ENCODE measurements around the gene UBE2G1.

UBE2G1 gene

GRCh38 chr17:4246674-4247073 is 119.8 kb downstream of the UBE2G1 start:
- Histone ChIP-seq H3K4me2 (ENCODE audit: insufficient read depth, low read length) (no peak overlapping the region), H2AFZ (ENCODE audit: low read depth, low read length) (no peak overlapping the region), H3K9ac (ENCODE audit: low read depth, low read length) (no peak overlapping the region), H3K27ac (ENCODE audit: low read length) (no peak overlapping the region), H3K9me3 (ENCODE audit: insufficient read depth, low read length, severe bottlenecking) (no peaks in the 10 kb centered on the region), H3K27me3 (ENCODE audit: insufficient read depth, low read length, poor library complexity) (no peaks in the 10 kb centered on the region), H3K36me3 (ENCODE audit: insufficient read depth, low read length) (peaks cover 37% of the 10 kb centered on the region), H3K79me2 (ENCODE audit: insufficient read depth, low read length) (peaks cover 95% of the 10 kb centered on the region), H3K4me3 (ENCODE audit: low read depth in 1 of 2, low read length in 2 of 2) (no peak overlapping the region), H3K4me1 (ENCODE audit: insufficient read depth, low read length) (no peaks in the 10 kb centered on the region), H4K20me1 (ENCODE audit: insufficient read depth, low read length) (peaks cover 73% of the 10 kb centered on the region)
- TF ChIP-seq CTCF (IDR thresholded peaks at IDR 0.05; ENCODE audit: borderline replicate concordance, extremely low read depth, low read length, poor library complexity, severe bottlenecking) (no peak), EZH2 (IDR thresholded peaks at IDR 0.05; ENCODE audit: borderline replicate concordance, low read depth, low read length, severe bottlenecking) (no peak)
- DNase-seq (no peak), ATAC-seq (ENCODE audit: insufficient read depth, low read depth) (no peak)

GRCh38 chr17:4241535-4241934 is 124.9 kb downstream of the UBE2G1 start:
- Histone ChIP-seq H2AFZ (ENCODE audit: low read depth, low read length) (no peak overlapping the region), H4K20me1 (ENCODE audit: insufficient read depth, low read length) (peaks cover 36% of the 10 kb centered on the region), H3K9ac (ENCODE audit: low read depth, low read length) (no peak overlapping the region), H3K4me1 (ENCODE audit: insufficient read depth, low read length) (no peaks in the 10 kb centered on the region), H3K9me3 (ENCODE audit: insufficient read depth, low read length, severe bottlenecking) (no peaks in the 10 kb centered on the region), H3K36me3 (ENCODE audit: insufficient read depth, low read length) (peaks cover 56% of the 10 kb centered on the region), H3K4me2 (ENCODE audit: insufficient read depth, low read length) (no peak overlapping the region), H3K27me3 (ENCODE audit: insufficient read depth, low read length, poor library complexity) (no peaks in the 10 kb centered on the region), H3K4me3 (ENCODE audit: low read depth in 1 of 2, low read length in 2 of 2) (no peak overlapping the region), H3K79me2 (ENCODE audit: insufficient read depth, low read length) (peaks cover 57% of the 10 kb centered on the region), H3K27ac (ENCODE audit: low read length) (no peak overlapping the region)
- no peak for ATAC-seq (ENCODE audit: insufficient read depth, low read depth)
- TF ChIP-seq EZH2 (IDR thresholded peaks at IDR 0.05; ENCODE audit: borderline replicate concordance, low read depth, low read length, severe bottlenecking) (no peak), CTCF (IDR thresholded peaks at IDR 0.05; ENCODE audit: borderline replicate concordance, extremely low read depth, low read length, poor library complexity, severe bottlenecking) (no peak)
- DNase-seq = no peak

GRCh38 chr17:4236456-4236855 is 130.0 kb downstream of the UBE2G1 start:
- H3K4me2 ChIP-seq (ENCODE audit: insufficient read depth, low read length) = no peak overlapping the region
- H3K27ac ChIP-seq (ENCODE audit: low read length) = no peak overlapping the region
- H4K20me1 ChIP-seq (ENCODE audit: insufficient read depth, low read length) = peaks cover under 1% of the 10 kb centered on the region; the same call in 1 of the 2 replicates
- TF ChIP-seq CTCF (IDR thresholded peaks at IDR 0.05; ENCODE audit: borderline replicate concordance, extremely low read depth, low read length, poor library complexity, severe bottlenecking) (no peak), EZH2 (IDR thresholded peaks at IDR 0.05; ENCODE audit: borderline replicate concordance, low read depth, low read length, severe bottlenecking) (no peak)
- no peaks in the 10 kb centered on the region for H3K27me3 ChIP-seq (ENCODE audit: insufficient read depth, low read length, poor library complexity)
- no peak overlapping the region for H3K9ac ChIP-seq (ENCODE audit: low read depth, low read length)
- no peaks in the 10 kb centered on the region for H3K4me1 ChIP-seq (ENCODE audit: insufficient read depth, low read length)
- no peak for DNase-seq
- no peak for ATAC-seq (ENCODE audit: insufficient read depth, low read depth)
- H3K36me3 ChIP-seq (ENCODE audit: insufficient read depth, low read length) = peaks cover 80% of the 10 kb centered on the region
- no peak overlapping the region for H2AFZ ChIP-seq (ENCODE audit: low read depth, low read length)
- no peaks in the 10 kb centered on the region for H3K9me3 ChIP-seq (ENCODE audit: insufficient read depth, low read length, severe bottlenecking)
- H3K79me2 ChIP-seq (ENCODE audit: insufficient read depth, low read length) = peaks cover 11% of the 10 kb centered on the region
- no peak overlapping the region for H3K4me3 ChIP-seq (ENCODE audit: low read depth in 1 of 2, low read length in 2 of 2)

Measured in DND-41 (cell line).